ENCODE measurements around the gene TANK. TPM values are rescaled to one million over a fixed set of nuclear protein-coding genes. Genes with fewer than 3 reads are reported as not detected.

The TANK gene
- total and polyA plus RNA-seq, 2 of the 13 experiments (the other 11 are each of a cell fraction or from before 2014, with no cell fraction given), result 66.9 to 96.1 TPM

DNA sequence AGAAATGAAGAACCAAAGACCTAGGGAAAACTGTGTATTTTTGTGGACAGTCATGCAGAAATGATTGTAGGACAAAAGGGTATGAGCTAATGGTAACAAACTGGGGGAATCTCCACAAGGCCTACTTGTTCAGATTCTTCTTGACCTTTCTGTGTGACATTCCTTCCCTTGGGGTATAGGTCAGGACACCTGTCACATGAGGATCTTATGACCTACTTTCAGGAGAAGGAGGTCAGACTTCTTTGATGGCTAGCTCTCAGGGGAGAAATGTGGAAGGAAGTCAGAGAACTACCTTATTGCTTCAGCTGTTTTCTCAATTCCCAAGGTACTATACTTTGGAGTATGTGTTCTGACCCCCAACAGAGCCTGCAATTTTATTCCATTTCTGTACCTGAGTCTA lies 40.7 kb upstream of the TANK start:
- no peak for ATAC-seq
- no peaks in the 10 kb centered on the region for H3K79me2 ChIP-seq (ENCODE audit: insufficient read depth, low read length)
- no peak for DNase-seq (ENCODE audit: low spot score)
- BruUV-seq (replicated peaks), result no TSS peak
- peaks cover 63% of the 10 kb centered on the region for H3K4me1 ChIP-seq (ENCODE audit: insufficient read depth, low read length)
- no peak overlapping the region for H3K4me3 ChIP-seq (replicated peaks in 1 of 3; ENCODE audit: insufficient read depth in 1 of 3, low read depth in 2 of 3, low read length in 3 of 3)
- in situ Hi-C loops (cut with HindIII; ENCODE audit: extremely low pct_ligation_motif_present, low pct_unique_long_range_greater_than_20kb) (no loop called here), intact Hi-C loops (cut with micrococcal nuclease; ENCODE audit: unreplicated experiment) (no loop called here)
- ChIA-PET CTCF (ENCODE audit: low intra/inter-chr PET ratio, low total read pairs) (no interaction called here), POLR2A (no interaction called here)
- FAIRE-seq, result no peak
- no peaks in the 10 kb centered on the region for H3K36me3 ChIP-seq (replicated peaks in 1 of 2; ENCODE audit: control insufficient read depth in 1 of 2, insufficient read depth in 2 of 2, low read length in 2 of 2)
- H3K4me2 ChIP-seq (ENCODE audit: low read depth, low read length), result no peak overlapping the region
- H3K27ac ChIP-seq (ENCODE audit: extremely low read length, insufficient read depth, low read length), result no peak overlapping the region
- H4K20me1 ChIP-seq (ENCODE audit: insufficient read depth, low read length), result no peaks in the 10 kb centered on the region
- no peak for TF ChIP-seq CEBPB (IDR thresholded peaks at IDR 0.05; ENCODE audit: borderline replicate concordance, low read depth, low read length)
- no peak for TF ChIP-seq SP4 (CRISPR knock-in tag; IDR thresholded peaks at IDR 0.05)
- TF ChIP-seq, protein P1, sequence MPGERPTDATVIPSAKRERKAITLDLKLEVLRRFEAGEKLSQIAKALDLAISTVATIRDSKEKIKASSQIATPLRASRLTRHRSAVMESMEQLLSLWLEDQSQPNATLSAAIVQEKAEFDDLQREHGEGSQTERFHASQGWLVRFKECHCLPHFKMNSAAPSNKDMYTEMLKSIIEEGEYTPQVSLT (CRISPR knock-in tag; IDR thresholded peaks at IDR 0.05; ENCODE audit: borderline replicate concordance, low read depth), result no peak
- no peak for TF ChIP-seq ZFP41 (CRISPR knock-in tag; IDR thresholded peaks at IDR 0.05; ENCODE audit: borderline replicate concordance)
- TF ChIP-seq MXI1 (IDR thresholded peaks at IDR 0.05; ENCODE audit: borderline replicate concordance, low read depth, low read length), result no peak
- TF ChIP-seq ZNF703 (CRISPR knock-in tag; IDR thresholded peaks at IDR 0.05; ENCODE audit: borderline replicate concordance), result no peak
- TF ChIP-seq JUN (CRISPR knock-in tag; IDR thresholded peaks at IDR 0.05), result no peak
- no peak for TF ChIP-seq KLF11 (CRISPR knock-in tag; IDR thresholded peaks at IDR 0.05)
- TF ChIP-seq CBFB (CRISPR knock-in tag; IDR thresholded peaks at IDR 0.05), result no peak
- H3K9me3 ChIP-seq (ENCODE audit: low read length), result no peaks in the 10 kb centered on the region
- H2AFZ ChIP-seq (ENCODE audit: low read length), result no peak overlapping the region
- no peaks in the 10 kb centered on the region for H3K27me3 ChIP-seq (ENCODE audit: control insufficient read depth in 1 of 2, insufficient read depth in 2 of 2, low read length in 2 of 2)
- H3K9ac ChIP-seq (ENCODE audit: insufficient read depth, low read depth, low read length), result no peak overlapping the region

- CTCF ChIA-PET (ENCODE audit: low intra/inter-chr PET ratio, low total read pairs), result no interaction called here
- TF ChIP-seq, protein P2, sequence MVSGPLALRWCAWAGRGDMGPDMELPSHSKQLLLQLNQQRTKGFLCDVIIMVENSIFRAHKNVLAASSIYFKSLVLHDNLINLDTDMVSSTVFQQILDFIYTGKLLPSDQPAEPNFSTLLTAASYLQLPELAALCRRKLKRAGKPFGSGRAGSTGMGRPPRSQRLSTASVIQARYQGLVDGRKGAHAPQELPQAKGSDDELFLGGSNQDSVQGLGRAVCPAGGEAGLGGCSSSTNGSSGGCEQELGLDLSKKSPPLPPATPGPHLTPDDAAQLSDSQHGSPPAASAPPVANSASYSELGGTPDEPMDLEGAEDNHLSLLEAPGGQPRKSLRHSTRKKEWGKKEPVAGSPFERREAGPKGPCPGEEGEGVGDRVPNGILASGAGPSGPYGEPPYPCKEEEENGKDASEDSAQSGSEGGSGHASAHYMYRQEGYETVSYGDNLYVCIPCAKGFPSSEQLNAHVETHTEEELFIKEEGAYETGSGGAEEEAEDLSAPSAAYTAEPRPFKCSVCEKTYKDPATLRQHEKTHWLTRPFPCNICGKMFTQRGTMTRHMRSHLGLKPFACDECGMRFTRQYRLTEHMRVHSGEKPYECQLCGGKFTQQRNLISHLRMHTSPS (CRISPR knock-in tag; IDR thresholded peaks at IDR 0.05; ENCODE audit: low read depth), result no peak
- no peak for TF ChIP-seq ZNF512 (CRISPR knock-in tag; IDR thresholded peaks at IDR 0.05)
- TF ChIP-seq NRL (CRISPR knock-in tag; IDR thresholded peaks at IDR 0.05; ENCODE audit: borderline replicate concordance), result no peak
- no peak for TF ChIP-seq BHLHE40 (IDR thresholded peaks at IDR 0.05; ENCODE audit: low read length)
- no peak for TF ChIP-seq ZNF839 (CRISPR knock-in tag; IDR thresholded peaks at IDR 0.05; ENCODE audit: borderline replicate concordance)
- TF ChIP-seq MIER3 (CRISPR knock-in tag; IDR thresholded peaks at IDR 0.05; ENCODE audit: borderline replicate concordance), result no peak
Measured at GRCh38 chr2:161120775-161121174, 39.5 kb upstream of the TANK start.

More at GRCh38 chr2:161120775-161121174, 39.5 kb upstream of the TANK start:
- Histone ChIP-seq H3K9ac (ENCODE audit: insufficient read depth, low read depth, low read length) (no peak overlapping the region), H3K9me3 (ENCODE audit: low read length) (no peaks in the 10 kb centered on the region), H3K27ac (ENCODE audit: extremely low read length, insufficient read depth, low read length) (no peak overlapping the region), H3K4me3 (replicated peaks in 1 of 3; ENCODE audit: insufficient read depth in 1 of 3, low read depth in 2 of 3, low read length in 3 of 3) (no peak overlapping the region), H3K4me1 (ENCODE audit: insufficient read depth, low read length) (peaks cover 58% of the 10 kb centered on the region), H3K4me2 (ENCODE audit: low read depth, low read length) (no peak overlapping the region), H3K79me2 (ENCODE audit: insufficient read depth, low read length) (no peaks in the 10 kb centered on the region), H3K27me3 (ENCODE audit: control insufficient read depth in 1 of 2, insufficient read depth in 2 of 2, low read length in 2 of 2) (no peaks in the 10 kb centered on the region), H4K20me1 (ENCODE audit: insufficient read depth, low read length) (no peaks in the 10 kb centered on the region), H3K36me3 (replicated peaks in 1 of 2; ENCODE audit: control insufficient read depth in 1 of 2, insufficient read depth in 2 of 2, low read length in 2 of 2) (no peaks in the 10 kb centered on the region), H2AFZ (ENCODE audit: low read length) (no peak overlapping the region)
- 93% methylated on average over 6 of the region's 6 CpGs for WGBS (ENCODE audit: low lambda C conversion rate)
- ATAC-seq (no peak), FAIRE-seq (no peak), DNase-seq (ENCODE audit: low spot score) (no peak)
- intact Hi-C loops (cut with micrococcal nuclease; ENCODE audit: unreplicated experiment), result no loop called here
- in situ Hi-C loops (cut with HindIII; ENCODE audit: extremely low pct_ligation_motif_present, low pct_unique_long_range_greater_than_20kb), result no loop called here
- no TSS peak for BruUV-seq (replicated peaks)
- POLR2A ChIA-PET, result no interaction called here

Measured in HepG2 (cell line).